ENCODE measurements around the gene TMEM169. TPM values are rescaled to one million over a fixed set of nuclear protein-coding genes. Genes with fewer than 3 reads are reported as not detected.

The TMEM169 gene
- total RNA-seq, 1 donor from 2014 or later = 166 TPM

- Mint-ChIP-seq H3K4me3 (ENCODE audit: unreplicated experiment) (no peak overlapping the region), H3K27ac (ENCODE audit: unreplicated experiment) (no peak overlapping the region), H3K36me3 (ENCODE audit: unreplicated experiment) (no peaks in the 10 kb centered on the region), H3K9me3 (ENCODE audit: unreplicated experiment) (peaks cover 2% of the 10 kb centered on the region), H3K27me3 (ENCODE audit: unreplicated experiment) (peaks cover 1% of the 10 kb centered on the region), H3K4me1 (ENCODE audit: low read depth, unreplicated experiment) (peaks cover 22% of the 10 kb centered on the region)
- no peak for TF ChIP-seq CTCF (IDR thresholded peaks at IDR 0.05; ENCODE audit: partially characterized antibody, unreplicated experiment)
- no peak for DNase-seq
Measured at GRCh38 chr2:216069028-216069427, 12.7 kb upstream of the TMEM169 start.

- peak overlapping the region; percentile 45 for H3K27ac Mint-ChIP-seq (ENCODE audit: unreplicated experiment)
- H3K4me3 Mint-ChIP-seq (ENCODE audit: unreplicated experiment) = no peak overlapping the region
- no peak for TF ChIP-seq CTCF (IDR thresholded peaks at IDR 0.05; ENCODE audit: partially characterized antibody, unreplicated experiment)
- peaks cover 22% of the 10 kb centered on the region for H3K4me1 Mint-ChIP-seq (ENCODE audit: low read depth, unreplicated experiment)
- peaks cover 2% of the 10 kb centered on the region for H3K9me3 Mint-ChIP-seq (ENCODE audit: unreplicated experiment)
- H3K36me3 Mint-ChIP-seq (ENCODE audit: unreplicated experiment) = no peaks in the 10 kb centered on the region
- DNase-seq = no peak
- H3K27me3 Mint-ChIP-seq (ENCODE audit: unreplicated experiment) = peaks cover 1% of the 10 kb centered on the region
Measured at GRCh38 chr2:216070195-216070594, 11.5 kb upstream of the TMEM169 start.

- no peak for DNase-seq
- no peak for TF ChIP-seq CTCF (IDR thresholded peaks at IDR 0.05; ENCODE audit: partially characterized antibody, unreplicated experiment)
- Mint-ChIP-seq H3K27me3 (ENCODE audit: unreplicated experiment) (peaks cover 1% of the 10 kb centered on the region), H3K4me3 (ENCODE audit: unreplicated experiment) (no peak overlapping the region), H3K9me3 (ENCODE audit: unreplicated experiment) (peaks cover 2% of the 10 kb centered on the region), H3K36me3 (ENCODE audit: unreplicated experiment) (no peaks in the 10 kb centered on the region), H3K4me1 (ENCODE audit: low read depth, unreplicated experiment) (peaks cover 22% of the 10 kb centered on the region), H3K27ac (ENCODE audit: unreplicated experiment) (peak overlapping the region; percentile 3)
Measured at GRCh38 chr2:216071111-216071851, 10.4 kb upstream of the TMEM169 start.

- Mint-ChIP-seq H3K4me3 (ENCODE audit: unreplicated experiment) (no peak overlapping the region), H3K27ac (ENCODE audit: unreplicated experiment) (no peak overlapping the region), H3K4me1 (ENCODE audit: low read depth, unreplicated experiment) (peaks cover 18% of the 10 kb centered on the region), H3K36me3 (ENCODE audit: unreplicated experiment) (no peaks in the 10 kb centered on the region), H3K27me3 (ENCODE audit: unreplicated experiment) (peaks cover 1% of the 10 kb centered on the region), H3K9me3 (ENCODE audit: unreplicated experiment) (peaks cover 2% of the 10 kb centered on the region)
- DNase-seq = no peak
- no peak for TF ChIP-seq CTCF (IDR thresholded peaks at IDR 0.05; ENCODE audit: partially characterized antibody, unreplicated experiment)
Measured at GRCh38 chr2:216072473-216072872, 9.2 kb upstream of the TMEM169 start.

GRCh38 chr2:216073773-216074172, 7.9 kb upstream of the TMEM169 start:
- Mint-ChIP-seq H3K27me3 (ENCODE audit: unreplicated experiment) (peaks cover 1% of the 10 kb centered on the region), H3K36me3 (ENCODE audit: unreplicated experiment) (no peaks in the 10 kb centered on the region), H3K4me1 (ENCODE audit: low read depth, unreplicated experiment) (peaks cover 17% of the 10 kb centered on the region), H3K4me3 (ENCODE audit: unreplicated experiment) (no peak overlapping the region), H3K9me3 (ENCODE audit: unreplicated experiment) (peaks cover 2% of the 10 kb centered on the region), H3K27ac (ENCODE audit: unreplicated experiment) (no peak overlapping the region)
- no peak for TF ChIP-seq CTCF (IDR thresholded peaks at IDR 0.05; ENCODE audit: partially characterized antibody, unreplicated experiment)
- DNase-seq = no peak

Measured in glutamatergic neuron (in vitro differentiated cells).